Mesendoderm (in vitro differentiated cells): ENCODE data around the gene TBC1D25.

Source experiments
- DNase-seq: peaks from one replicate; pipeline ENCODE4 v3.0.0; 2013
- H2AK5ac ChIP-seq: 2 replicates; pipeline ENCODE4 v1.6.1; 2013; ENCODE audit warnings: low read length, inconsistent platforms
- H2BK120ac ChIP-seq: 2 replicates; pipeline ENCODE4 v1.6.1; 2013; ENCODE audit warnings: low read depth, mild to moderate bottlenecking, low read length, moderate library complexity, mixed read lengths
- H2BK15ac ChIP-seq: replicated peaks from 2 replicates; pipeline ENCODE4 v1.6.1; 2013; ENCODE audit warnings: low read depth, mild to moderate bottlenecking, moderate library complexity
- H2BK5ac ChIP-seq: 2 replicates; pipeline ENCODE4 v1.6.1; 2013; ENCODE audit warnings: low read length, inconsistent platforms
- H3K18ac ChIP-seq: 2 replicates; pipeline ENCODE4 v1.6.1; 2013; ENCODE audit warnings: mild to moderate bottlenecking, low read length, mixed read lengths
- H3K23ac ChIP-seq: one replicate; pipeline ENCODE4 v1.6.1; 2013; ENCODE audit warnings: low read length
- H3K27ac ChIP-seq: 2 replicates; pipeline ENCODE4 v1.5.1; 2013; ENCODE audit warnings: low read depth, mild to moderate bottlenecking, inconsistent platforms, low read length, moderate library complexity
- H3K27me3 ChIP-seq: 2 replicates; pipeline ENCODE4 v1.6.1; 2013; ENCODE audit warnings: low read length, control low read depth, mild to moderate bottlenecking, inconsistent platforms; ENCODE audit not compliant: insufficient read depth, poor library complexity
- H3K36me3 ChIP-seq: 2 replicates; pipeline ENCODE4 v1.6.1; 2013; ENCODE audit warnings: low read length, inconsistent platforms; ENCODE audit not compliant: control insufficient read depth, insufficient read depth
- H3K4ac ChIP-seq: one replicate; pipeline ENCODE4 v1.6.1; 2013; ENCODE audit warnings: low read depth, mild to moderate bottlenecking, low read length, moderate library complexity
- H3K4me1 ChIP-seq: 2 replicates; pipeline ENCODE4 v1.6.1; 2013; ENCODE audit warnings: low read depth, low read length, inconsistent platforms; ENCODE audit not compliant: control insufficient read depth
- H3K4me2 ChIP-seq: 2 replicates; pipeline ENCODE4 v1.6.1; 2013; ENCODE audit warnings: low read length
- H3K4me3 ChIP-seq: 2 replicates; pipeline ENCODE4 v1.5.1; 2013; ENCODE audit warnings: mild to moderate bottlenecking, low read length
- H3K56ac ChIP-seq: one replicate; pipeline ENCODE4 v1.6.1; 2013; ENCODE audit warnings: low read length
- H3K79me1 ChIP-seq: 2 replicates; pipeline ENCODE4 v1.6.1; 2013; ENCODE audit warnings: low read length, inconsistent platforms
- H3K79me2 ChIP-seq: 2 replicates; pipeline ENCODE4 v1.6.1; 2013; ENCODE audit warnings: mild to moderate bottlenecking, low read length; ENCODE audit not compliant: control insufficient read depth, insufficient read depth
- H3K9ac ChIP-seq: 2 replicates; pipeline ENCODE4 v1.6.1; 2013; ENCODE audit warnings: low read length, inconsistent platforms
- H4K5ac ChIP-seq: one replicate; pipeline ENCODE4 v1.6.1; 2013; ENCODE audit warnings: low read length
- H4K8ac ChIP-seq: one replicate; pipeline ENCODE4 v1.6.1; 2013; ENCODE audit warnings: low read depth, mild to moderate bottlenecking, control low read depth, low read length, moderate library complexity
- WGBS: extraction: QIAGEN DNeasy Blood & Tissue Kit; methylation state at CpG from one replicate; pipeline ENCODE4 v1.1.7; 2013; ENCODE audit warnings: low lambda C conversion rate, missing lambda C conversion rate; ENCODE audit not compliant: insufficient coverage; ENCODE audit errors: extremely low coverage; 5-methylcytosine and 5-hydroxymethylcytosine counted together

TBC1D25 gene

GRCh38 chrX:48578661-48579128 lies 39.2 kb downstream of the TBC1D25 start:
- H4K5ac ChIP-seq, result no peak overlapping the region
- no peak overlapping the region for H3K4me3 ChIP-seq
- peak; percentile 56 for DNase-seq
- H3K18ac ChIP-seq, result no peak overlapping the region
- no peak overlapping the region for H3K4me2 ChIP-seq
- H3K79me2 ChIP-seq, result peaks cover 18% of the 10 kb centered on the region
- peaks cover 4% of the 10 kb centered on the region for H3K4me1 ChIP-seq
- H3K56ac ChIP-seq, result no peak overlapping the region
- no peak overlapping the region for H2BK5ac ChIP-seq
- no peak overlapping the region for H3K23ac ChIP-seq
- H3K4ac ChIP-seq, result no peak overlapping the region
- no peak overlapping the region for H2BK120ac ChIP-seq
- H3K36me3 ChIP-seq, result peaks cover 14% of the 10 kb centered on the region
- H3K27ac ChIP-seq, result no peak overlapping the region
- no peak overlapping the region for H2AK5ac ChIP-seq
- WGBS, result no CpG with 5 or more reads among the region's 2 CpGs
- peaks cover 2% of the 10 kb centered on the region for H3K79me1 ChIP-seq
- no peak overlapping the region for H3K9ac ChIP-seq
- no peak overlapping the region for H4K8ac ChIP-seq
- H3K27me3 ChIP-seq, result no peaks in the 10 kb centered on the region
- H2BK15ac ChIP-seq, result no peak overlapping the region

- H3K4ac ChIP-seq, result no peak overlapping the region
- no peak overlapping the region for H3K27ac ChIP-seq
- H4K5ac ChIP-seq, result no peak overlapping the region
- no peak overlapping the region for H3K4me2 ChIP-seq
- no peak overlapping the region for H3K56ac ChIP-seq
- no peak overlapping the region for H2BK120ac ChIP-seq
- H2AK5ac ChIP-seq, result no peak overlapping the region
- no CpG with 5 or more reads among the region's 3 CpGs for WGBS
- no peak overlapping the region for H4K8ac ChIP-seq
- peaks cover 4% of the 10 kb centered on the region for H3K4me1 ChIP-seq
- H3K27me3 ChIP-seq, result no peaks in the 10 kb centered on the region
- no peak overlapping the region for H3K4me3 ChIP-seq
- H3K23ac ChIP-seq, result no peak overlapping the region
- peaks cover 18% of the 10 kb centered on the region for H3K79me2 ChIP-seq
- H3K9ac ChIP-seq, result no peak overlapping the region
- H3K36me3 ChIP-seq, result peaks cover 14% of the 10 kb centered on the region
- no peak overlapping the region for H3K18ac ChIP-seq
- no peak for DNase-seq
- peaks cover 2% of the 10 kb centered on the region for H3K79me1 ChIP-seq
- H2BK15ac ChIP-seq, result no peak overlapping the region
- H2BK5ac ChIP-seq, result no peak overlapping the region
Observed at GRCh38 chrX:48579259-48579658, 39.7 kb downstream of the TBC1D25 start.

- Histone ChIP-seq H2AK5ac (no peak overlapping the region), H3K4ac (no peak overlapping the region), H3K79me1 (peaks cover 2% of the 10 kb centered on the region), H3K36me3 (peaks cover 12% of the 10 kb centered on the region), H2BK5ac (no peak overlapping the region), H3K4me1 (peaks cover 4% of the 10 kb centered on the region), H3K9ac (no peak overlapping the region), H2BK15ac (no peak overlapping the region), H3K18ac (no peak overlapping the region), H3K4me3 (no peak overlapping the region), H4K8ac (no peak overlapping the region), H3K56ac (no peak overlapping the region), H3K79me2 (peaks cover 10% of the 10 kb centered on the region), H3K4me2 (no peak overlapping the region), H3K27me3 (no peaks in the 10 kb centered on the region), H2BK120ac (no peak overlapping the region), H4K5ac (no peak overlapping the region), H3K23ac (no peak overlapping the region), H3K27ac (no peak overlapping the region)
- WGBS, result no CpG with 5 or more reads among the region's 1 CpG
- peak; percentile 27 for DNase-seq
Observed at GRCh38 chrX:48580662-48581061, 41.1 kb downstream of the TBC1D25 start.

- H3K4me2 ChIP-seq, result no peak overlapping the region
- DNase-seq, result no peak
- no CpG with 5 or more reads among the region's 2 CpGs for WGBS
- H3K4me3 ChIP-seq, result no peak overlapping the region
- H3K9ac ChIP-seq, result no peak overlapping the region
- no peaks in the 10 kb centered on the region for H3K79me1 ChIP-seq
- no peak overlapping the region for H3K27ac ChIP-seq
- no peak overlapping the region for H3K23ac ChIP-seq
- H4K8ac ChIP-seq, result no peak overlapping the region
- H2BK5ac ChIP-seq, result no peak overlapping the region
- no peak overlapping the region for H2BK120ac ChIP-seq
- H2BK15ac ChIP-seq, result no peak overlapping the region
- no peak overlapping the region for H3K56ac ChIP-seq
- H2AK5ac ChIP-seq, result no peak overlapping the region
- no peak overlapping the region for H4K5ac ChIP-seq
- no peak overlapping the region for H3K4ac ChIP-seq
- no peaks in the 10 kb centered on the region for H3K4me1 ChIP-seq
- no peaks in the 10 kb centered on the region for H3K27me3 ChIP-seq
- H3K79me2 ChIP-seq, result no peaks in the 10 kb centered on the region
- no peak overlapping the region for H3K18ac ChIP-seq
- H3K36me3 ChIP-seq, result no peaks in the 10 kb centered on the region
Observed at GRCh38 chrX:48584698-48585097, 45.2 kb downstream of the TBC1D25 start.

- H3K27ac ChIP-seq, result no peak overlapping the region
- no peaks in the 10 kb centered on the region for H3K27me3 ChIP-seq
- no peak overlapping the region for H3K4ac ChIP-seq
- H3K9ac ChIP-seq, result no peak overlapping the region
- H3K79me2 ChIP-seq, result no peaks in the 10 kb centered on the region
- H4K8ac ChIP-seq, result no peak overlapping the region
- DNase-seq, result no peak
- H2AK5ac ChIP-seq, result no peak overlapping the region
- H2BK15ac ChIP-seq, result no peak overlapping the region
- H3K4me2 ChIP-seq, result no peak overlapping the region
- no peaks in the 10 kb centered on the region for H3K79me1 ChIP-seq
- H2BK120ac ChIP-seq, result no peak overlapping the region
- no peak overlapping the region for H4K5ac ChIP-seq
- no peak overlapping the region for H3K18ac ChIP-seq
- no peak overlapping the region for H3K23ac ChIP-seq
- H3K56ac ChIP-seq, result no peak overlapping the region
- H2BK5ac ChIP-seq, result no peak overlapping the region
- no CpG with 5 or more reads among the region's 13 CpGs for WGBS
- H3K4me1 ChIP-seq, result no peaks in the 10 kb centered on the region
- H3K4me3 ChIP-seq, result no peak overlapping the region
- H3K36me3 ChIP-seq, result no peaks in the 10 kb centered on the region
Observed at GRCh38 chrX:48589482-48590162, 50.1 kb downstream of the TBC1D25 start.
